CD4-positive, alpha-beta T cell treated with Interferon alpha-2 for 1 hour (primary cell): ENCODE results near the gene ZSCAN5A.
A peak's percentile ranks its signal among the peaks of the same experiment; 100 is the strongest.
"Not testable (repeated sequence)": the region's sequence is repeated elsewhere in the genome, so short reads cannot be mapped to it uniquely, and the experiment has no call there.

ENCODE experiments used
- DNase-seq, 2 donors: peaks; one replicate each; pipeline ENCODE4 v3.0.0-alpha.2; 2020 to 2022

The ZSCAN5A gene

DNA sequence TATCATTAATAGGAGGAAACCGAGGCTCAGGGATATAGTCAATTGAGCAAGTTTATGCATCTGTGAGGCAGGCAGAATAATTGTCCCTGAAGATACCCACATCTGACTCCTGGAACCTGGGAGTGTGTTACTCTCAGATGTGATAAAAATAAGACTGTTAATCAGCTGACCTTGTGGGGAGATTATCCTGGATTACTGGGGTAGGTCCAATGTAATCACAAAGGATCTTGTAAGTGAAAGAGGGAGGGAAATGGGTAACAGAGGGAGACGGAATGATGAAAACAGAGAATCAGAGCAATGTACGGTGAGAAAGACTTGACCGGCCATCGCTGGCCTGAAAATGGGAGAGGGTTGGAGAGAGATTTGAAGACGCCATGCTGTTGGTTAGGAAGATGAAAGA lies 45.3 kb downstream of the ZSCAN5A start:
- no peak for DNase-seq

DNA sequence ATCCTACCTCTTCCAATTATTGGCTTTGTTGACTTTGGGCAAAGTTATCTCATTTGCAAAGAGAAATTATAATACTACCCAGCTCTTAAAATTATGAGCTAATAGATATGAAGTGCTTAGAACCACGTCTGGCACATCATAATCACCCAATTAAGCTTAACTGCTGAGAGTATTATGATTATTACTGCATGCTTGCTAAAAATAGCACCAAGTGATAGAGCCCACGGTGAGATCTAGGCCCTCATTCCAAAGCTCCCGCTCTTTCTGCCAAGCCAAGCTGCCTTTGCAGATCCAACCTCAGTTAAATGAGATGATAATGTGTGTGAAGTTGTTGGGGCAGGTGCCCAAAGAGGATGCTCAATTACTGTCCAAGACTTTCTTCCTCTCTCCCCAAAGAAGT lies 48.6 kb downstream of the ZSCAN5A start:
- DNase-seq: no peak

DNA sequence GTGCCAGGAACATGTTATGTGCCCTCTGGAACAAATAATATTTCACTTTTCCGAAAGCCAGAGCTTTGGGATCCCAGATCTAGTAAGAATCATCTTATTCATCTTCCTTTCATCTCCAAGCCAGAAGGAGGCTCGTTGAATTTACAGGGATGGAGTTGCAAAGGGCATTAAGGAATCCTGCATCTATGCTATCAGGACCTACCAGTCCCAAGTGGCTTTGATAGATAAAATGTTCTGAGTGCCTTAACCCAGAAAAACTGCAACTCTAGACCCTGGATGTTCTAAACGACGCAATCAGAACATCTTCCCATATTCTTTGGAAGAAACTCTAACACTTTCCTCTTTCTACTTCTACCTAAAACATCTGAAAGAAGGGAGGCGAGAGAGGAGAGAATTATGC lies 51.3 kb downstream of the ZSCAN5A start:
- DNase-seq: no peak

DNA sequence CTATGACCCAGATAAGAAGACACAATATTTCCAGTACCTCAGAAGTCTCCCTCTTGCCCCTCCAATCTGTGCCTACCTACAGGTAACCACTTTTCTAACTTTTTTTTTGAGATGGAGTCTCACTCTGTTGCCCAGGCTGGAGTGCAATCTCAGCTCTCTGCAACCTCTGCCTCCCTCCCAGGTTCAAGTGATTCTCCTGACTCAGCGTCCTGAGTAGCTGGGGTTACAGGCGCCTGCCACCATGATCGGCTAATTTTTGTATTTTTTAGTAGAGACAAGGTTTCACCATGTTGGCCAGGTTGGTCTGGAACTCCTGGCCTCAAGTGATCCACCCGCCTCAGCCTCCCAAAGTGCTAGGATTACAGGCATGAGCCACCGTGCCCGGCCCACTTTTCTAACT lies 52.7 kb downstream of the ZSCAN5A start:
- not testable (repeated sequence) for DNase-seq

DNA sequence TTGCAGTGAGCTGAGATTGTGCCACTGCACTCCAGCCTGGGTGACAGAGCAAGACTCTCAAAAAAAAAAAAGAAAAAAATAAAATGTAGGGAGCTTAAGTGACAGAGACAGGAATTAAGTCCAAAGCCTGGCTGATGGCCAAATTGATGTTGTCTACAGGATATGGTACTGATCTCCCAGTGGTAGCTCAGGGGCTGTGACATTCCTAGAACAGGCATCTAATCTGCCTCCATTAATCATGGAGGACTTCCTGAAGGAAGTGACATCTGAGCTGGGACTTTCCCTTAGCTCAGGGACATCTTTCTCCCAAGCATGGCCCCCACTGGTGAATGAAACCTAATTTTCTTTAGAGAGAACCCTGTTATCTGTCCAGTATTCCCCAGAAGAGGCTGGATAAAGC lies 53.5 kb downstream of the ZSCAN5A start:
- DNase-seq: no peak

DNA sequence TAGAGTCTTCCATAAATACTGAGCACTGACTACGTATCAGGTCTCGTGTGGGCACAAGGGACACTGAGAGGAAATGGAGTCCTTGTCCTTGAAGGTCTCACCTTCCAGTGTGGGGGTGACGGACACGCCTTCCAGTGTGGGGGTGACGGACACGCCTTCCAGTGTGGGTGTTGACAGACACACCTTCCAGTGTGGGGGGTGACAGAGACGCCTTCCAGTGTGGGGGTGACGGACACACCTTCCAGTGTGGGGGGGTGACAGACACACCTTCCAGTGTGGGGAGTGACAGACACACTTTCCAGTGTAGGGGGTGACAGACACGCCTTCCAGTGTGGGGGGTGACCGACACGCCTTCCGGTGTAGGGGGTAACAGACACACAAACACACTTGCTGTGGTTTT lies 56.4 kb downstream of the ZSCAN5A start:
- DNase-seq: no peak

DNA sequence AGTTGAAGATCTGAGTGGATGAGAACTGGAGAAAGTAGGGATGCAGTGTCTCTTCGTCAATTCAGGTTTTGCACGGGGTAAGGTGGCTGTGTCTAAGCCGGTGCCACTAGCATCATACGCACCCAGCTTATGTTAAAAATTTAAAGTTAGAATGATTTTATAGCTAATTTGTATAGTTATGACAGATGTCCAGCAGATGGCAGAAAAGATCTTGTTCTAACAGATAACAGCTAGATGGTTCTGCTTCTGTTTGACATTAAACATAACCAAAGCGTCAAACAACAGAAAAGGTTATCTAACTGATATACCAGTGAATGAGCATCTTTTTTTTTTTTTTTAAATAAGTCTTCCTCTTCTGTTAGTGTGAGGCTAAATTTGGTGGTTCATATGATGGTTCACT lies 60.9 kb downstream of the ZSCAN5A start:
- DNase-seq: peak in 1 of 2 donors; percentile 58

DNA sequence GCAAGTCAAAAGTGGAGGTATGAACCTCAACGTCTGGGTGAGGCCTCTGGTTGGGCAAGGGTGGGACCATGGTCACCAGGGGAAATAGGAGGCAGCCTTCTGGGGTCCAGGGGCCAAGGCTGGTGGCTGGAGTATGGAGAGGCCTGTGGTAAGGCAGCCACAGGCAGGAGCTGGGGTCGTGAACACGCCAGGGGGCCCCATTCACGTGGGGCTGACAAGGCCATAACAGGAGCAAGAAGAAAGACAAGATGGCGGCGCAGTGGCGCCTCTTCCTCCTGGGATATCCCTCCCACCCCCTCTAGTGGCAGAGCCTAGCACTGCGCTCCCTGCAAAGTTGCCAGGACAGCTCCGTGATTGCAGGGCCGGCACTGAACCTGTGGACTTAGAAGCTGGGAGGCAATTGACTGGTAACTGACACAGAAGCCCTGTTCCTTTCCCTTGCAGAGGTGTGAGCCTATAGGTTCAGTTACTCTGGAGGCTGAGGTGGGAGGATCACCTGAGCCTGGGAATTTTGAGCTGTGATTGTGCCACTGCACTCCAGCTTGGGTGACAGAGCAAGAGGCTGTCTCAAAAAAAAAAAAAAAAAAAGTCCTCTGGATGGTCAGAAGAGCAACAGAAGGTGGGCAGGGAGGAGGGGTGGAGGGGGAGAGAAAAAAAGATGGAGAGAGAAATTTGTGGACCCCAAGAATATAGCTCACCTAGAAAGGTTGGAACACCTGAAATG lies 61.8 kb downstream of the ZSCAN5A start:
- peak; percentile 69 to 72 for DNase-seq

DNA sequence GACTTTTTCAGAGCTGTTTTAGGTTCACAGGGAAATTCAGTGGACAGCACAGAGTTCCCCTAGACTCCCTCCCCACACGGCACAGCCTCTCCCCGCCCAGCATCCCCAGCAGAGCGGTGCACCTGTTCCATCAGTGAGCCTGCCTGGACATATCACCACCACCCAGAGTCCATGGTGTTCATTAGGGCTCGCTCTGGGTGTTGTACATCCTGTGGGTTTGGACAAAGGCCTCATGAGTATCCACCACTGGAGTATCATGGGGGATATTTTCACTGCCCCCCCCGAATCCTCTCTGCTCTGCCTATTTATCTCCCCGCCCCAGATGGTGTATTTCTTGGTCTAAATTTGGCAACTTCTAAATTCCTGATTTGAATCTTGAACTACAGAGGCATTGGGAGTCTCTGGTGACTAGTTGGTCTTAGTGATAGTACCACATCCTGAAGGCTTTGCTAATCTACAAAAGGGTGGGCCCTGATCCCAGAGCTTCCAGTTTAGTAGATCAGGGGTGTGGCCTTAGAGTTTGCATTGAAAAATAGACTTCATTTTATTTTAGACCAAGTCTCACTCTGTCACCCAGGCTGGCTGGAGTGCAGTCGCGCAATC lies 65.8 kb downstream of the ZSCAN5A start:
- not testable (repeated sequence) for DNase-seq

DNA sequence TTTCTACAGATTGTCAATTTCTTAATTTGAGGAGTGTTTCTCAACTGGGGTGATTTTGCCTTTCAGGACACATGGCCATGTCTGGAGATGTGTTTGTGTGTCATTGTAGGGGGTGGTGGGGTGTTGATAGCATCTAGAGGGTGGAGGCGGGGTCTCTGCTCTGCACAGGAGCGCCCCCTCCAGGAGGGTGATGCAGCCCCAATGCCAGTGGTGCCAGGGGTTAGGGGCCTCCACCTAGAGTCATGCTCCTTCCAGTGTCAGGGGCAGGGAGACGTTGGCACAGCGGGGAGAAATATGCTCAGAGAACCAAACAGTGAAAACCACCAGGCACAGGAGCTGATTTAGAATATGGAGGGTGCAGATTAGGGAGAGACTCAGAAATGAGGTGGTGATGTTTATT lies 68.9 kb downstream of the ZSCAN5A start:
- not testable (repeated sequence) for DNase-seq

DNA sequence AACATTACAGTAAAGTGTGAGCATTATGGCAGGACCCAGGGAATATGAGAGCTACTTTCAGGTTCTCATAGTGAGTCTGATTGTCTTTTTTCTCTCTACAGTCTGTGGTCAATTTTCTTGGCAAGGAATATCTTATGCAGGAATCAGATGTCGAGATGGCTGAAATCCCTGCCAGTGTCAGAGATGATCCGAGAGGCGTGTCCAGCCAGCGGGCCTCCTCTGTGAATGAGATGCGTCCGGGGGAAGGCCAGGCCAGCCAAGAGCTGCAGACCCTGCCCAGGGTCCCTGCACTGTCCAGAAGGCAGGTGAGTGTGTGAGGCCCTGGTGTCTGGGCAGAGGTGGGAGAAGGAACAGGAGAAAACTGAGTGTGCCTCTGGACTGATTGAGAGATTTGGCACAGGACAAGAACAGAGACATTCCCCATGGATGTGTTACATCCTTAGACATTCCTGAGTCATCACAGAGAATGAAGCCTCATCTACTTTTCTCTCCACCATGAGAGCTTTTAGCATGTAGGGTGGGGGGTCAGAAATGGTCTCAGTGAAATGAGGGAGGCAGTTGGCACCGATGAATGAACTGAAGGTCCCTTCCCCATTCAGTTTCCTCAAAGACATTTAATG lies 69.4 kb downstream of the ZSCAN5A start:
- DNase-seq: no peak

DNA sequence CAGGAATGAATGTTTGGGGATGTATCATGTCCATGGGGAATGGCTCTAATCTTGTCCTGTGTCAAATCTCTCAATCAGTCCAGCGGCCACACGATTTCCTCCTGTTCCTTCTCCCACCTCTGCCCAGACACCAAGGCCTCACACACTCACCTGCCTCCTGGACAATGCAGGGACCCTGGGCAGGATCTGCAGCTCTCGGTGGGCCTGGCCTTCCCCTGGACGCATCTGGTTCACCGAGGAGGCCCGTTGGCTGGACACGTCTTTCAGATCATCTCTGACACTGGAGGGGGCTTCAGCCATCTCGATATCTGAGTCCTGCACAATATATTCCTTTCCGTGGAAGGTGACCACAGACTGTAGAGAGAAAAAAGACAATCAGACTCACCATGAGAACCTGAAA lies 91.2 kb downstream of the ZSCAN5A start:
- DNase-seq: no peak

DNA sequence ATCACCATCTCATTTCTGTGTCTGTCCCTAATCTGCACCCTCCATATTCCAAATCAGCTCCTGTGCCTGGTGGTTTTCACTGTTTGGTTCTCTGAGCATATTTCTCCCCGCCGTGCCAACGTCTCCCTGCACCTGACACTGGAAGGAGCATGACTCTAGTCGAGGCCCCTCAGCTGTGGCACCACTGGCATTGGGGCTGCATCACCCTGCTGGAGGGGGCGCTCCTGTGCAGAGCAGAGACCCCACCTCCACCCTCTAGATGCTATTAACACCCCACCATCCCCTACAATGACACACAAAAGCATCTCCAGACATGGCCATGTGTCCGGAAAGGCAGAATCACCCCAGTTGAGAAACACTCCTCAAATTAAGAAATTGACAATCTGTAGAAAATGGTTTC lies 91.7 kb downstream of the ZSCAN5A start:
- no peak for DNase-seq

DNA sequence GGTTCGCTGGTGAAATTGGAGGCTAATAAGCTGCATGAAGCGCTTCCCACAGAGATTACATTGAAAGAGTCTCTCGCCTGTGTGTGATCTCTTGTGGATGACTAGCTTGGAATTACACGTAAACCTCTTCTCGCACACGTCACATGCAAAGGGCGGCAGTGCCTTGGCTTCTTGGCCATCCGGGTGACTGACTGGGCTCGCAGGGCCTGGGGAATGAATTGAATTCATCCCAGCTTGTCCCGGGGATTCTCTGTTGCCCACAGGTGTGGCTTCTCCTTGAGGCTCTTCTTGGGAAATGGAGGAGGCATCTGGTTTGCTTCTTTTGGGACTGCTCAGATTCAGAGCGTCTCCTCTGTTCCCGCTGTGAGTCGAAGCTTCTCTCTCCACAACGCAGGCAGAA lies 92.8 kb downstream of the ZSCAN5A start:
- no peak for DNase-seq

DNA sequence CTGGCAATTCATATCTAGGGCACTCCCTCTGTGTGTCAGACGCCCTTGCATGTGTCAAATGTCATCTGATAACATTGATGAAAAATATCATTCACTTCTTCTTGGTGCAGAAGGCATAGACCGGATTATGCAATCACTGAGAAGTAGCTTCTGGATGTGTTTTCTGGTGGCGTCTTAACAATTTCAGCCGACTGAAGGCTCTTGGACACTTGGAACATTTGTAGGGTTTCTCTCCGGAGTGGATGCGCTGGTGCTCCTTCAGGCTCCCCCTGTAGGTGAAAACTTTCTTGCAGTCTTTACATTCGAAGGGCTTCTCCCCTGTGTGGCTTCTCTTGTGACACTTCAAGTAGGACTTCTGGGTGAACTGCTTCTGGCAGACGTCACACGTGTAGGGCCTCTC lies 93.2 kb downstream of the ZSCAN5A start:
- not testable (repeated sequence) for DNase-seq

DNA sequence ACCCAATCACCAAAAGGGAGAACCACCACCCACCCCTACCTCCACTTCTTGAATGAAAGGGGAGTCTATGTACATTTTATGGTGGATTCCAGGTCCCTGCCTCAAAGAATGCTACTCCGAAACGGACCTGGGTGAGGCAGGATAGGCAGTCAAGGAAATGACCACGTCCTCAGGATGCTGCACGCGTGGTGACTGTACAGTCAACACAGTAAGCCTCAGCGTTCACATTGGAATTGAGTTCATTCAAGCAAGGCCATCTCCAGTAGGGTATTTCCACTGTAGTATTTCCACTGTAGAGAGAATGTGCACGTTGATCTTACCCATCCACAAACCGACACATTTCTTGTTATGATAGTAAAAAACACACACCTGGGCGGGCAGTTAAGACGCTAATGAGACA lies 95.7 kb downstream of the ZSCAN5A start:
- DNase-seq: no peak

DNA sequence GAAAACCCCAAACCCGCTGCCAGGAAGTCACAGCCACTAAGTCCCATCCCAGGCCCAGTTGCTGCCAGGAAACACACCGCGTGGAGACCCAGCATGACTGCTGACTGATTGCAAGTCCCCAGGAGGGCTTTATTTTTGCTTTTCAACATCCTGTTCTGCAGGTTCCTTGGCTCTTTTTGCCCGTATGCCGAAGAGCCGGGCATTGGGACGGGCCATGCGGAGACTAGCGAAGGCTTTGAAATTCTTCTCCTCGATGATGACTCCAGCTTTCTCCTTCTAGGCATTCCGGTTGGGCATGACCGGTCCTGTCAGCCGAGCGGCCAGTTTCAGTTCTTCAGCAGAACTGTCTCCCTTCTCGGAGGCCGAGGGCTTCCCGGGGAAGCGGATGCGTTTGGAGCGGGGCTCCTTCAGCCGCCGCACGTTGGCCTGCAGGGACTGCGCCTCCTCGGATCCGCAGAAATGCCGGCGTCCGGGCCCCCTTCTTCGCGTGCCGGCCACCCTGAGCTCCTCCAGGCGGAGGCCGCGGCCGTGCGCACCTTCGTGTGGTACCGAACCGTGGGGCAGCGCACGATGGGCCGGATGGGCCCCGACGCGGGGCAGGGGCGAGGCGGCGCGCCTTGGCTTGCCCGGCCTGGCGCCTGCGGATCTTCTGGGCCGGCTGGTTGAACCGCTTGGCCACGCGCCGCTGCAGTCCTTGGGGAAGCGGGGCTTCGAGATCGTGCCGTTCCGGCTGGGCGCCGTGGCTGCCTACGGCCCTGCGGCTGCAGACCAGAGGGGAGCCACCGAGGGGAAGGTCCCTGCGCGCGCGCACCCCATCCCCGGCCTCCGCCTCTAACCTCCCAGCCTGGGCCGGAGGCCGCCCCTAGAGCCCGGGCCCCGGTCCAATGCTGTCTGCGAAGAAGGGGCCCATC lies 97.3 kb downstream of the ZSCAN5A start:
- DNase-seq: no peak

DNA sequence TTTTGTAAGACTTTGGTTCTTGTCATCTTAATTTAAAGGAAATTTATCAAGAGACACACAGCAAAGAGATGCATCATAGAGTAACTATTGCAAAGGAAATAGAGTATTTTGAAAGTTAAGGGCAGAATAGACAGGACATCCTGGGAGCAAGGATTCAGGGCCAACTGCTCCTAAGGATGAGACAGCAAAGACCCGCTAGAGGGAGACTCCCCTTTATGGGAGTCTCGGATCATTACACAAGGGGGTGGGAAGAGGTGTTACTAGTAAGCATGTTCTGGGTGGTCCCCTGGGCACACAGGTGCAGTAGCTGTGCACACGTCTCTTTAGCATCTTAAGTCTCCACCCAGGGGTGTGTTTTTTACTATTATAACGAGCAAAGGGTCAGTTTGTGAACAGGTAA lies 102.9 kb downstream of the ZSCAN5A start:
- no peak for DNase-seq

DNA sequence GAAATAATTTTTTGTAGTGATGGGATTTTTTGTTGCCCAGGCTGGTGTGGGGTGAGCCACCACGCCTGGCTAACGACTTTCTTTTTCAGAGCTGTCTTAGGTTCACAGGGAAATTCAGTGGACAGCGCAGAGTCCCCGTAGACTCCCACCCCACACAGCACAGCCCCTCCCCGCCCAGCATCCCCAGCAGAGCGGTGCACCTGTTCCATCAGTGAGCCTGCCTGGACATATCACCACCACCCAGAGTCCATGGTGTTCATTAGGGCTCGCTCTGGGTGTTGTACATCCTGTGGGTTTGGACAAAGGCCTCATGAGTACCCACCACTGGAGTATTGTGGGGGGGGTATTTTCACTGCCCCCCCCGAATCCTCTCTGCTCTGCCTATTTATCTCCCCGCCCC lies 104.6 kb downstream of the ZSCAN5A start:
- DNase-seq: not testable (repeated sequence)

DNA sequence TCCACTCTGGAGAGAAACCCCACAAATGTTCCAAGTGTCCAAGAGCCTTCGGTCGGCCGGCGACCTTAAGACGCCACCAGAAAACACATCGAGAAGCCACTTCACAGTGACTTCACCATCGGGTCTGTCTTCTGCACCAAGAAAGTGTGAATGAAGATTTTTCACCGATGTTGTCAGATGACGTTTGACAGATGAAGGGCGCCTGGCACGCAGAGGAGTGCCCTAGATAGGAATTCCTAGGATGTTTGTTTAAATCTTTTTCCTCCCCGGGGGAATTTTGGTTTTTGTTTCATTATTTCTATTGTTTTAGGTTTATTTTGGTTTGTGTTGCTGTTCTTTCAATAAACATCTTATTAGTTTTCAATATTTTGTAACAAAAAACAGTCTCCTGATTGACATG lies 105.5 kb downstream of the ZSCAN5A start:
- no peak for DNase-seq

DNA sequence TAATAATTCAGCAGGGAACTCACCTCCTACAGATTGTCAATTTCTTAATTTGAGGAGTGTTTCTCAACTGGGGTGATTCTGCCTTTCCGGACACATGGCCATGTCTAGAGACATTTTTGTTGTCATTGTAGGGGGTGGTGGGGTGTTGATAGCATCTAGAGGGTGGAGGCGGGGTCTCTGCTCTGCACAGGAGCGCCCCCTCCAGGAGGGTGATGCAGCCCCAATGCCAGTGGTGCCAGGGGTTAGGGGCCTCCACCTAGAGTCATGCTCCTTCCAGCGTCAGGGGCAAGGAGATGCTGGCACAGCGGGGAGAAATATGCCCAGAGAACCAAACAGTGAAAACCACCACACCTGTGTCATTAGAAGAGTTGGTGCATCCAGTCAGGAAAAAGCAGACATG lies 107.1 kb downstream of the ZSCAN5A start:
- not testable (repeated sequence) for DNase-seq

DNA sequence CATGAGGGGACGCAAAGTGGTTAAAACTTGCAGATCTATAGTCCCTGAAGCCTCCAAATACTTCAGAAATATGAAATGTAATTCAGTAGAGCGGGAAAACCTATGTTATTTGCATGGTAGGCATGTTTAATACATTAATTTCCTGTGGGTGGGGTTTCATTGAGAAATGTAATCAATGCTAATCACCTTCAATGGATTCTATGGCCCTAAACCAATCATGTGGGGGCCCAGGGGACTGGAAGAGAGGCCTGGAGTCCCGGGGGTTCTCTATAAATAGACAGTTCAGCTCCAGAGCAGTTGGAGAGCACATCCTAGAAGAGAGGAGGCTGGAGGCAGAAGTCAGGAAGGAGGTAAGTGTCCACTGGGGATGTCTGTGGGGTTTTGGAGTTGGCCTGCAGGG lies 112.7 kb downstream of the ZSCAN5A start, which contains the start of gene ZSCAN5C:
ZSCAN5C (plus strand) TSS at position 301 of the 400 bp plus-strand sequence. CDS start 3,641 bp downstream, outside the sequence.
- DNase-seq: no peak

DNA sequence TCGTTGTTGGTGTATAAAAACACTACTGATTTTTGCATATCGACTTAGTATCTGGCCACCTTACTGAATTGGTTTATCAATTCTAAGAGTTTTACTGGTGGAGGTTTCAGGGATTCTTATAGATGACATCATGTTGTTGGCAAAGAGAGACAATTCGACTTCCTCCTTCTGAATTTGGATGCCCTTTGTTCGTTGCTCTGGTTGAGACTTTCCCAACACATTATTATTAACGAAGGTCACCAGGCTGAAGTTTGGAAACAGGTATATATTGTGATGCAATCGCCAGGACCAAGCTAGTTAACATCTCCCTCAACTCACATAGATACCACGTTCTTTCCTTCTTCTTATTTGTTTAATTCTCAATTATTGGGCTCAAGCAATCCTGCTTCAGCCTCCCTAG lies 115.0 kb downstream of the ZSCAN5A start:
- no peak for DNase-seq
